HG03521 (cell line): ENCODE data around the gene OS9.
"Not testable (repeated sequence)": the region's sequence is repeated elsewhere in the genome, so short reads cannot be mapped to it uniquely, and the experiment has no call there.

Experiments
- ATAC-seq: cut with Tn5 transposase; IDR thresholded peaks from one replicate; pipeline ENCODE4 v1.9.1; 2021; ENCODE audit warnings: mild to moderate bottlenecking, moderate library complexity; ENCODE audit not compliant: unreplicated experiment

Gene OS9, protein sequence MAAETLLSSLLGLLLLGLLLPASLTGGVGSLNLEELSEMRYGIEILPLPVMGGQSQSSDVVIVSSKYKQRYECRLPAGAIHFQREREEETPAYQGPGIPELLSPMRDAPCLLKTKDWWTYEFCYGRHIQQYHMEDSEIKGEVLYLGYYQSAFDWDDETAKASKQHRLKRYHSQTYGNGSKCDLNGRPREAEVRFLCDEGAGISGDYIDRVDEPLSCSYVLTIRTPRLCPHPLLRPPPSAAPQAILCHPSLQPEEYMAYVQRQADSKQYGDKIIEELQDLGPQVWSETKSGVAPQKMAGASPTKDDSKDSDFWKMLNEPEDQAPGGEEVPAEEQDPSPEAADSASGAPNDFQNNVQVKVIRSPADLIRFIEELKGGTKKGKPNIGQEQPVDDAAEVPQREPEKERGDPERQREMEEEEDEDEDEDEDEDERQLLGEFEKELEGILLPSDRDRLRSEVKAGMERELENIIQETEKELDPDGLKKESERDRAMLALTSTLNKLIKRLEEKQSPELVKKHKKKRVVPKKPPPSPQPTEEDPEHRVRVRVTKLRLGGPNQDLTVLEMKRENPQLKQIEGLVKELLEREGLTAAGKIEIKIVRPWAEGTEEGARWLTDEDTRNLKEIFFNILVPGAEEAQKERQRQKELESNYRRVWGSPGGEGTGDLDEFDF

DNA sequence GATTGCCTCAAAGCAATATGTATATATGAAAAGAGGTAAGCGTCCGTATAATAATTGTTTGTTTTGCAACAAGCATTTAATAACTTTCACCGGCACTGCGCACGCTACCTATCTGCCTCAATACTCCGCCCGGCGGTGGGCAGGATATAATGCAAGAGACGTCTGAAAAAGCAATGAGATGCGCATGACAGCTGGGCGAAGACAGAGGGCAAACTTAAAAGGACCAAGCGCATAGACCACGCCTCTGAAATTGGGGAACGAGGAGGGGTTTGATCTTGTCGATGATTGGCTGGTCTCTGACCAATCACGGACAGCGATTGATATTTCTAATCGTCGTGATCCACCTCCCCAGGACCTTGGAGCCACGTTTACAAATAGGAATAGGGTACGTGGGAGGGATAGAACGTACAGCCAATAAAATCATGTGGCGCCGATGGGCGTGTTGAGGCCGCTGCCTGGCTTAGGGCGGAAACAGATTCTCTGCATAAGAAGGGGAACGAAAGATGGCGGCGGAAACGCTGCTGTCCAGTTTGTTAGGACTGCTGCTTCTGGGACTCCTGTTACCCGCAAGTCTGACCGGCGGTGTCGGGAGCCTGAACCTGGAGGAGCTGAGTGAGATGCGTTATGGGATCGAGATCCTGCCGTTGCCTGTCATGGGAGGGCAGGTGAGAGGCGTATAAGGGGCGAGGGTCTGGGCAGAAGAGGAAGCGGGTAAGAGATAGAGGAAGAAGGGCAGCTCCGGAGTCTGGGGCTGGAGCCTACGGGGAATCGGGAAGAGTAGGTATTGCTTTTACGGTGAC, at the start of gene OS9:
TSS of gene OS9 (plus strand) at position 474 of the 800 bp plus-strand sequence. CDS start at position 504, 30 bp downstream.
- peak; percentile 95 for ATAC-seq

DNA sequence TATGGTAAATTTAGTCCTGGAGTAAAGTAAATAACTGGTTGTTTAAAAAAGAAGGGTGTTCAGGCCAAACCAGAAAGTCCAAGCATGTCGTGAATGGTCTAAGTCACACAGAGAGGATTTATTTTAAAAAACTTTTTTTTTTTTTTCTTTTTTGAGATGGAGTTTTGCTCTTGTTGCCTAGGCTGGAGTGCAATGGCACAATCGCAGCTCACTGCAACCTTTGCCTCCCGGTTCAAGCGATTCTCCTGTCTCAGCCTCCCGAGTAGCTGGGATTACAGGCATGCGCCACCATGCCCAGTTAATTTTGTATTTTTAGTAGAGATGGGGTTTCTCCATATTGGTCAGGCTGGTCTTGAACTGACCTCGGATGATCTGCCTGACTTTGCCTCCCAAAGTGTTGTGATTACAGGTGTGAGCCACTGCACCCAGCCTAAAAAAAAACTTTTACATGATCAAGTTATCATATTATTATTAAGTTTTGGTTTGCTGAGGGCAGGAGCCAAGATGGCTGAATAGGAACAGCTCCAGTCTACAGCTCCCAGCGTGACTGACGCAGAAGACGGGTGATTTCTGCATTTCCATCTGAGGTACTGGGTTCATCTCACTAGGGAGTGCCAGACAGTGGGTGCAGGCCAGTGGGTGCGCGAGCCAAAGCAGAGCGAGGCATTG, 47.8 kb upstream of the OS9 start:
- ATAC-seq: not testable (repeated sequence)

DNA sequence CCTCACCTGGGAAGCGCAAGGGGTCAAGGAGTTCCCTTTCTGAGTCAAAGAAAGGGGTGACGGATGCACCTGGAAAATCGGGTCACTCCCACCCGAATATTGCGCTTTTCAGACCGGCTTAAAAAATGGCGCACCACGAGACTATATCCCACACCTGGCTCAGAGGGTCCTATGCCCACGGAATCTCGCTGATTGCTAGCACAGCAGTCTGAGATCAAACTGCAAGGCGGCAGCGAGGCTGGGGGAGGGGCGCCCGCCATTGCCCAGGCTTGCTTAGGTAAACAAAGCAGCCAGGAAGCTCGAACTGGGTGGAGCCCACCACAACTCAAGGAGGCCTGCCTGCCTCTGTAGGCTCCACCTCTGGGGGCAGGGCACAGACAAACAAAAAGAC, 47.3 kb upstream of the OS9 start:
- not testable (repeated sequence) for ATAC-seq

DNA sequence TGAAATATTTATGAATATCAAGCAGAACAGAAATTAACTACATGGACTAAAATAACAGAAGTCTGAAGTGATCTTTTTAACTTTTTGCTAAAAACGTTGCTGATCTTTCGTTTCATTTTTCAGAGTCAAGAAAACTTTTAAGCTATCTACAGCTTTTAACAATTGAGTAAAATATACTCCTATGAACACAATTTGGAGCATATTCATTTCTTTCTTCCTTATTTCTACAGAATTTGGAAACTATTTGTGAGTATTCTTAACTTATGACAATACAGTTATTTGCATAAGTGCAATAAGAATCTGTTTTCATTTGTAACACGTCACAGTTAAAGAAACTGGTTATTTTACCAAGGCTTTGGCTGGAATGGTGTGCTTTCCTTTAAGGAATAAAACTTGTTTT, 39.9 kb upstream of the OS9 start:
- ATAC-seq: no peak

DNA sequence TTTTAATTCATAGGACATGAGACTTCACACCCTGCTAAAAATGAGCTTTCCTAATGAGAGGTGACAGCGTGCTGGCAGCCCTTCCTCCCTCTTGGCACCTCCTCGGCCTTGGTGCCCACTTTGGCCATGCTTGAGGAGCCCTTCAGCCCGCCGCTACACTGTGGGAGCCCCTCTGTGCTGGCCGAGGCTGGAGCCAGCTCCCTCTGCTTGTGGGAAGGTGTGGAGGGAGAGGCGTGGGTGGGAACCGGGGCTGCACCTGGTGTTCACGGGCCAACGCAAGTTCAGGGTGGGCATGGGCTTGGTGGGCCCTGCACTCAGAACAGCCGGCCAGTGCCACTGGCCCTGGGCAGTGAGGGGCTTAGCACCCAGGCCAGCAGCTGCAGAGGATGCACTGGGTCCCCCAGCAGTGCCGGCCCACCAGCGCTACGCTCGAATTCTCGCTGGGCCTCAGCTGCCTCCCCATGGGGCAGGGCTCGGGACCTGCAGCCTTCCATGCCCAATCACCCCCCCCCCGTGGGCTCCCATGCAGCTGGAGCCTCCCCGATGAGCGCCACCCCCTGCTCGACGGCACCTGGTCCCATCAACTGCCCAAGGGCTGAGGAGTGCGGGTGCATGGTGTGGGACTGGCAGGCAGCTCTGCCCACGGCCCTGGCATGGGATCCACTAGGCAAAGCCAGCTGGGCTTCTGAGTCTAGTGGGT, 38.2 kb upstream of the OS9 start:
- ATAC-seq: no peak

DNA sequence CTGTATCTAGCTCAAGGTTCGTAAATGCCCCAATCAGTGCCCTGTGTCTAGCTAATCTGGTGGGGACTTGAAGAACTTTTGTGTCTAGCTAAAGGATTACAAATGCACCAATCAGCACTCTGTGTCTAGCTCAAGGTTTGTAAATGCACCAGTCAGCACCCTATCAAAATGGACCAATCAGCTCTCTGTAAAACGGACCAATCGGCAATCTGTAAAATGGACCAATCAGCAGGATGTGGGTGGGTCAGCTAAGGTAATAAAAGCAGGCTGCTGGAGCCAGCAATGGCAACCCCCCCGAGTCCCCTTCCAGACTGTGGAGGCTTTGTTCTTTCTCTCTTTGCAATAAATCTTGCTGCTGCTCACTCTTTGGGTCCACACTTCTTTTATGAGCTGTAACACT, 37.5 kb upstream of the OS9 start:
- not testable (repeated sequence) for ATAC-seq

DNA sequence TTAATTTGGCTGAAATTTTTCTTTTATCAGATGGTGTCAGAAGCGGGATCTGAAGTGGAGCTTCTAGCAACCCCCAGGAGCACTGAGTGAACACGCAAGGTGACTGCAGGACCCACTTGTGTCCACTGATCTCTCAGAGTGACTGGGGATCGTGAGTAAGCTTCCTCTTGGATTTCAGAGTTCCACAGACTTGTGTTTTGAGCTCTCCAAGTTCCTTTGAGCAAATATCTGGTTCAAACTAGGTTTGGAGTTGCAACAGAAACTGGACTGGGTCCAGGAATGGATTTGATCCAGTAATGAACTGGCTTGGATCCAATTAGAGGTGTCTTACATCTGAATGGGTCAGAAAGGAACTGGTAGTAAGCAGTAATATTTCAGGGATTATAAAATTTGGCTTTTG, 36.2 kb upstream of the OS9 start:
- ATAC-seq: no peak

DNA sequence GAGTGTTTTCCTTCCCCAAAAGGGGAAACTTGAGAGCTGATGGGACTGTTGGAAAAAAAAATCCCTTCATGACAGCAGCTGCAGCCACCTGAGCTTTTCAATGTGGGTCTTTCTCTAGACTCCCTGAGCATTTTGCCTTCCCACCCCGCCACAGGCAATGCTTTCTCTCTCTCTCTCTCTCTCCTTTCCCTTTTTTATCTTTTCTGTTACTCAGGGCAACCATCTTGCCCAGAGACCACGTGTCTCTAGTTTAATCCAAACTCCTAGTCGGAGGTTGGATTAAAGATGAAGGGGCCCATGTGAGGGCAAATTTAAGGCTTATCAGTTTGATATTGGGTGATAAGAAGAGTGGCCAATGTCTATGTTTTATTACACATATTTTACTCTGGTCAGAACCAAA, 35.0 kb upstream of the OS9 start:
- no peak for ATAC-seq

DNA sequence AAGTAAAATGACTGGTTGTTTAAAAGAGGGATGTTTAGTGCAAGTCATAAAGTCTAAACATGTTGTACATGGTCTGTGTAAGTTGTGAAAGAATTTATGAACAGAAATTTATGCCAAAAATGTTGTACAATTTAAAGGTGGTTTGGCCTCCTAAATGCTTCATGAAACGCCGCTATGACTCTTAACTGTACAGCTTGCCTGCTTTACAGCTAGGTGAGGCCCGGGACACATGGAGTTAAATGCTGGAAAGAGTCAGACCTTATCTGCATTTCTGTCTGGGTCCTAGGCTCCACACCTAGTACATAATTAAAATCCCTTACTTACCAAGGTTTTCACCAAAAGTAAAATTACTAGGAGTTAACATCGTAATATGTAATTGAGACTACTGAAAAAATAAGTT, 32.6 kb upstream of the OS9 start:
- ATAC-seq: no peak

DNA sequence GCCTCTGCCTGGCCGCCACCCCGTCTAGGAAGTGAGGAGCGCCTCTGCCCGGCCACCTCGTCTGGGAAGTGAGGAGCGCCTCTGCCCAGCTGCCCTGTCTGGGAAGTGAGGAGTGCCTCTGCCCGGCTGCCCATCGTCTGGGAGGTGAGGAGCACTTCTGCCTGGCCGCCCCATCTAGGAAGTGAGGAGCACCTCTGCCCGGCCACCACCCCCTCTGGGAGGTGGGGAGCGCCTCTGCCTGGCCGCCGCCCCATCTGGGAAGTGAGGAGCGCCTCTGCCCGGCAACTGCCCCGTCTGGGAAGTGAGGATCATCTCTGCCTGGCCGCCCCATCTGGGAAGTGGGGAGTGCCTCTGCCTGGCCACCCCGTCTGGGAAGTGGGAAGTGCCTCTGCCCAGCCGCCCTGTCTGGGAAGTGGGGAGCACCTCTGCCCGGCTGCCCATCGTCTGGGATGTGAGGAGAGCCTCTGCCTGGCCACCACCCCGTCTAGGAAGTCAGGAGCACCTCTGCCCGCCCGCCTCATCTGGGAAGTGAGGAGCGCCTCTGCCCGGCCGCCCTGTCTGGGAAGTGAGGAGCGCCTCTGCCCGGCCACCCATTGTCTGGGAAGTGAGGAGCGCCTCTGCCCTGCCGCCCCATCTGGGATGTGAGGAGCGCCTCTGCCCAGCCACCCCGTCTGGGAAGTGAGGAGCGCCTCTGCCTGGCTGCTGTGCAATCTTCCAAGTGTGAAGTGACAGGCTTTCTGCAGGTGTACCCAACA, 28.7 kb upstream of the OS9 start:
- not testable (repeated sequence) for ATAC-seq

DNA sequence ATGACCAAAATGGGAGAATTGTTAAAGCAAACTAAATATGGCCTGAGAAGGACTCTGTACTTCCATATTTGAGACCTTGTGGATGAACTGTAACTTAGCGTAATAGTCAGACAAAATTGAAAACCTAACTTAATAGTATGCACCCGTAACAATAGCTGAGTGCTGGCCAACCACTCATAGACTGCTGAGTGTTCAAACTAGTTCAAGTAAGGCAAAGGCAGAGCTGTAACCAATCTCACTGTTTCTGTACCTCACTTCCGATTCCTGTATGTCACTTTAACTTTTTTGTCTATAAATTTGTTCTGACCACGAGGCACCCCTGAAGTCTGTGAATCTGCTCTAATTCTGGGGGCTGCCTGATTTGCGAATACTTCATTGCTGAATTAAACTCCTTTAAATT, 27.0 kb upstream of the OS9 start:
- ATAC-seq: no peak

DNA sequence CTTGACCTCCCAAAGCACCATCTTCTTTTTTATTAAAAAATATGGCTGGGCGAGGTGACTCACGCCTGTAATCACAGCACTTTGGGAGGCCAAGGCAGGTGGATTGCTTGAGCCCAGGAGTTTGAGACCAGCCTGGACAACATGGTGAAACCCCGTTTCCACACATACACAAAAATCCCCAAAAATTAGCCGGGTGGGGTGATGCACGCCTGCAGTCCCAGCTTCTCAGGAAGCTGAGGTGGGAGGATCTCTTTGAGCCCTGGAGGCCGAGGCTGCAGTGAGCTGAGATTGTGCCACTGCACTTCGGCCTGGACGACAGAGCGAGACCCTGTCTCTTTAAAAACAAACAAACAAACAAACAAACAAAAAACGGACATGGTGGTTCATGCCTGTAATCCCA, 24.2 kb upstream of the OS9 start:
- not testable (repeated sequence) for ATAC-seq

DNA sequence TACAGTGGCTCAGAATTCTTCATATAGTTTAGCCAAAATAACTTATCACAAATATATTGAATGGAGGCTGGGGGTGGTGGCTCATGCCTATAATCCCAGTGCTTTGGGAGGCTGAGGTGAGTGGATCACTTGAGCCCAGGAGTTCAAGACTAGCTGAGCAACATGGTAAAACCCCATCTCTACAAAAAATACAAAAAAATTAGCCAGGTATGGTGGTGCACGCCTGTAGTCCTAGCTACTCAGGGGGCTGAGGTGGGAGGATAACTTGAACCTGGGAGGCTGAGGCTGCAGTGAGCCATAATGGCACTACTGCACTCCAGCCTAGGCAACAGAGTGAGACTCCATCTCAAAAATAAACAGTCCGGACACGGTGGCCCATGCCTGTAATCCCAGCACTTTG, 22.1 kb upstream of the OS9 start:
- ATAC-seq: not testable (repeated sequence)

DNA sequence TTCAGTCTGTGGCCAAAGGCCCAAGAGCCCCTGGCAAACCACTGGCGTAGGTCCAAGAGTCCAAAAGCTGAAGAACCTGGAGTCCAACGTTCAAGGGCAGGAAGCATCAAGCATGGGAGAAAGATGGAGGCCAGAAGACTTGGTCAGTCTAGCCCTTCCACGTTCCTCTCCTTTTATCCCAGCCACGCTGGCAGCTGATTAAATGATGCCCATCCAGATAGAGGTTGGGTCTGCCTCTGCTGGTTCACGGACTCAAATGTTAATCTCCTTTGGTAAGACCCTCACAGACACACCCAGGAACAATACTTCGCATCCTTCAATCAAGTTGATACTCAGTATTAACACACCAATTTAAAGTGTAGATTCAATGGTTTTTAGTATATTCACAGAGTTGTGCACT, 21.1 kb upstream of the OS9 start:
- ATAC-seq: no peak

DNA sequence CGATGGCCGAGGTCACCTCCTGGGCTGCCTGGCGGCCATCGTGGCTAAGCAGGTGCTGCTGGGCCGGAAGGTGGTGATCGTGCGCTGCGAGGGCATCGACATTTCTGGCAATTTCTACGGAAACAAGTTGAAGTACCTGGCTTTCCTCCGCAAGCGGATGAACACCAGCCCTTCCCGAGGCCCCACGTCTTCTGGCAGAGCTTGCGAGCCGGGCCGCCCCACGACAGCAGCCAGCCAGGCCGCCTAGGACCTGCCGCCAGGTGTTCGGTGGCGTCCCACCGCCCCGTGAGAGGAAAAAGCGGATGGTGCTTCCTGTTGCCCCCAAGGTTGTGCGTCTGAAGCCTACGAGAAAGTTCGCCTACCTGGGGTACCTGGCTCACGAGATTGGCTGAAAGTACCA, 19.2 kb upstream of the OS9 start:
- ATAC-seq: no peak

DNA sequence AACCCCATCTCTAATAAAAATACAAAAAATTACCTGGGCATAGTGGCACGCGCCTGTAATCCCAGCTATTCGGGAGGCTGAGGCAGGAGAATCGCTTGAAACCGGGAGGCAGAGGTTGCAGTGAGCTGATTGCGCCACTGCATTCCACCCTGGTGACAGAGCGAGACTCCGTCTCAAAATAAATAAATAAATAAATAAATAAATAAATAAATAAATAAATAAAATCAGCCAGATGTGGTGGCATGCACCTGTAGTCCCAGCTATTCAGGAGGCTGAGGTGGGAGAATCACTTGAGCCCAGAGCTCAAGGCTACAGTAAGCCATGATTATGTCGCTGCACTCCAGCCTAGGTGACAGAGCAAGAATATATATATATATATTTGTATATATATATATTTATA, 16.0 kb upstream of the OS9 start:
- ATAC-seq: not testable (repeated sequence)

DNA sequence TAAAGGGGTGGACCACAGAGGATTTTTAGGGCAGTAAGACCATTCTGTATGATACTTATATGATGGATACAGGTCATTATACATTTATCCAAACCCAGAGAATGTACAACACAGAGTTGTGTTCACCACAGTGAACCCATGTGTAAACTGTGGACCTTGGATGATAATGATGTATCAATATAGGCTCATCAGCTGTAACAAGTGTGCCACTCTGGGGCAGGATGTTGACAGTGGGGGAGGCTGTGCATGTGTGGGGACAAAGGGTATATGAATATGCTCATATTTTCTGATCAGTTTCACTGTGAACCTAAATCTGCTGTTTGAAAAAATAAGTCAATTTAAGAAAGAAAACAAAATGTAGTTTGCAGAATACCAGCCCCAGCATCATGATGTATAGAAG, 14.2 kb upstream of the OS9 start:
- ATAC-seq: no peak

DNA sequence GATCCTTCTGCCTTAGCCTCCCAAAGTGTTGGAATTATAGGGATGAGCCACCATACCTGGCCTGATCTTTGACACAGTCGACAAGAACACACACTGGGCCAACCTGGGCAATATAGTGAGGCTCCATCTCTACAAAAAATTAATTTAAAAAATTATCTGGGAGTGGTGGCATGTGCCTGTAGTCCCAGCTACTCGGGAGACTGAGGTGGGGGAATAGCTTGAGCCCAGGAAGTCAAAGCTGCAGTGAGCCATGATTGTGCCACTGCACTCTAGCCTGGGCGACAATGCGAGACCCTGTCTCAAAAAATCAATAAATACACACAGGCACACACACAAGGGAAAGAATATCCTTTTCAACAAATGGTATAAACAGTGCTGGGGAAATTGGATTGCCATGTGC, 6.1 kb upstream of the OS9 start:
- no peak for ATAC-seq

DNA sequence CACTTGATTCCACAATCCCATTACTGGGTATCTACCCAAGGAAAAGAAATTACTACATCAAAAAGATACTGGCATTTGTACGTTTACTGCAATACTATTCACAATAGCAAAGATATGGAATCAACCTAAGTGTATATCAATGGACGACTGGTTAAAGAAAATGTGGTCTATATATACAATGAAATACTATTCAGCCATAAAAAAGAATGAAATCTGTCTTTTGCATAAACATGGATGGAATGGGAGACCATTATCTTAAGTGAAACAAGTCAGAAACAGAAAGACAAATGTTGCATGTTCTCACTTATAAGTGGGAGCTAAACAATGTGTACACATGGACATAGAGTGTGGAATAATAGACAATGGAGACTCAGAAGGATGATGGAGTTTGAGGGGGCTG, 5.0 kb upstream of the OS9 start:
- ATAC-seq: no peak

DNA sequence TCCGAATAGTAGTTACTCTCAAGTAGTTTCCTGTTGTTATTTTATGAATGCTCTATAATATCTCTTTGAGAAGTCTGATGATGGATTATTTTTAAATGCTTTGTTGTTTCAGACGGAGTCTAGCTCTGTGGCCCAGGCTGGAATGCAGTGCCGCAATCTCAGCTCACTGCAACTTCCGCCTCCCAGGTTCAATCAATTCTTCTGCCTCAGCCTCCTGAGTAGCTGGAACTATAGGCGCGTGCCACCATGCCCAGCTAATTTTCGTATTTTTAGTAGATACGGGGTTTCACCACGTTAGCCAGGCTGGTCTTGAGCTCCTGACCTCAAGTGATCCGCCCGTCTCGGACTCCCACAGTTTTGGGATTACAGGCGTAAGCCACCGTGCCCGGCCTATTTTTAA, 1.4 kb upstream of the OS9 start:
- ATAC-seq: no peak
